H9 (cell line): ENCODE measurements around the gene GADD45A. TPM values are rescaled to one million over a fixed set of nuclear protein-coding genes. Genes with fewer than 3 reads are reported as not detected.

Experiments
- DNase-seq: peaks from one replicate; pipeline ENCODE4 v3.0.0-alpha.2; 2017
- H2AFZ ChIP-seq: one replicate; pipeline ENCODE4 v1.6.1; 2013; ENCODE audit warnings: mild to moderate bottlenecking, low read length, control low read depth, moderate library complexity
- H2AK5ac ChIP-seq: 2 replicates; pipeline ENCODE4 v1.6.1; 2013; ENCODE audit warnings: low read length, control low read depth, mixed read lengths; ENCODE audit not compliant: insufficient read length
- H2BK120ac ChIP-seq: one replicate; pipeline ENCODE4 v1.6.1; 2013; ENCODE audit warnings: low read depth, mild to moderate bottlenecking, low read length, control low read depth, inconsistent platforms; ENCODE audit not compliant: poor library complexity, severe bottlenecking
- H2BK12ac ChIP-seq: 2 replicates; pipeline ENCODE4 v1.6.1; 2013; ENCODE audit warnings: low read length, control low read depth, mixed read lengths, low read depth; ENCODE audit not compliant: insufficient read length
- H2BK15ac ChIP-seq: 2 replicates; pipeline ENCODE4 v1.6.1; 2013; ENCODE audit warnings: low read depth, low read length, control low read depth
- H2BK20ac ChIP-seq: one replicate; pipeline ENCODE4 v1.6.1; 2013; ENCODE audit warnings: low read depth, mild to moderate bottlenecking, low read length, control low read depth, inconsistent platforms; ENCODE audit not compliant: poor library complexity, severe bottlenecking
- H2BK5ac ChIP-seq: 2 replicates; pipeline ENCODE4 v1.6.1; 2013; ENCODE audit warnings: low read length, control low read depth, mixed read lengths; ENCODE audit not compliant: insufficient read length
- H3K14ac ChIP-seq: 2 replicates; pipeline ENCODE4 v1.6.1; 2013; ENCODE audit warnings: low read length, control low read depth; ENCODE audit not compliant: insufficient read depth
- H3K18ac ChIP-seq: 2 replicates; pipeline ENCODE4 v1.6.1; 2013; ENCODE audit warnings: low read depth, mild to moderate bottlenecking, mixed read lengths, low read length, control low read depth; ENCODE audit not compliant: insufficient read length
- H3K23ac ChIP-seq: 2 replicates; pipeline ENCODE4 v1.6.1; 2013; ENCODE audit warnings: low read length, control low read depth, mixed read lengths, low read depth; ENCODE audit not compliant: insufficient read length
- H3K23me2 ChIP-seq: 2 replicates; pipeline ENCODE4 v1.6.1; 2013; ENCODE audit warnings: low read depth, mild to moderate bottlenecking, mixed read lengths, low read length, control low read depth; ENCODE audit not compliant: insufficient read length, poor library complexity, severe bottlenecking
- H3K27ac ChIP-seq: 2 replicates; pipeline ENCODE4 v1.5.1; 2013; ENCODE audit warnings: low read length, control low read depth, mixed read lengths, low read depth; ENCODE audit not compliant: insufficient read length
- H3K27me3 ChIP-seq: 2 replicates; pipeline ENCODE4 v1.6.1; 2013; ENCODE audit warnings: low read length, control low read depth, inconsistent platforms; ENCODE audit not compliant: insufficient read depth
- H3K4ac ChIP-seq: 2 replicates; pipeline ENCODE4 v1.6.1; 2013; ENCODE audit warnings: low read depth, mild to moderate bottlenecking, control low read depth, inconsistent platforms, low read length, moderate library complexity
- H3K4me1 ChIP-seq: 2 replicates; pipeline ENCODE4 v1.6.1; 2013; ENCODE audit warnings: low read length, control low read depth, inconsistent platforms; ENCODE audit not compliant: insufficient read depth
- H3K4me2 ChIP-seq: 2 replicates; pipeline ENCODE4 v1.6.1; 2013; ENCODE audit warnings: low read length, control low read depth, mixed read lengths; ENCODE audit not compliant: insufficient read length, insufficient read depth
- H3K56ac ChIP-seq: 2 replicates; pipeline ENCODE4 v1.6.1; 2013; ENCODE audit warnings: low read depth, mild to moderate bottlenecking, mixed read lengths, low read length, control low read depth; ENCODE audit not compliant: insufficient read length
- H3K79me1 ChIP-seq: 2 replicates; pipeline ENCODE4 v1.6.1; 2013; ENCODE audit warnings: low read depth, mild to moderate bottlenecking, moderate library complexity, low read length, control low read depth, inconsistent platforms; ENCODE audit not compliant: insufficient read depth, poor library complexity, severe bottlenecking
- H3K79me2 ChIP-seq: 2 replicates; pipeline ENCODE4 v1.6.1; 2013; ENCODE audit warnings: low read length, control low read depth, inconsistent platforms; ENCODE audit not compliant: insufficient read depth
- H3K9ac ChIP-seq: 2 replicates; pipeline ENCODE4 v1.6.1; 2013; ENCODE audit warnings: low read length, control low read depth, mixed read lengths; ENCODE audit not compliant: insufficient read length; ENCODE audit errors: extremely low read depth
- H3K9me3 ChIP-seq: one replicate; pipeline ENCODE4 v1.6.1; 2013; ENCODE audit warnings: low read depth, low read length, inconsistent platforms; ENCODE audit not compliant: control insufficient read depth
- H3T11ph ChIP-seq: one replicate; pipeline ENCODE4 v1.6.1; 2013; ENCODE audit warnings: mild to moderate bottlenecking, low read length, control low read depth, inconsistent platforms
- H4K20me1 ChIP-seq: one replicate; pipeline ENCODE4 v1.6.1; 2013; ENCODE audit not compliant: control insufficient read depth, insufficient read length, insufficient read depth
- H4K5ac ChIP-seq: 2 replicates; pipeline ENCODE4 v1.6.1; 2013; ENCODE audit warnings: low read depth, mild to moderate bottlenecking, mixed read lengths, low read length, control low read depth; ENCODE audit not compliant: insufficient read length
- H4K8ac ChIP-seq: replicated peaks from 2 replicates; pipeline ENCODE4 v1.6.1; 2013; ENCODE audit warnings: low read length, control low read depth, mixed read lengths, low read depth; ENCODE audit not compliant: insufficient read length
- H4K91ac ChIP-seq: 2 replicates; pipeline ENCODE4 v1.6.1; 2013; ENCODE audit warnings: low read depth, mild to moderate bottlenecking, moderate library complexity, mixed read lengths, low read length, control low read depth; ENCODE audit not compliant: insufficient read length
- H3K27ac Mint-ChIP-seq, 3 experiments: 2 replicates in 2 of 3; 3 replicates in 1 of 3; pipeline ENCODE4 v1.8.0; 2020 to 2021; ENCODE audit warnings: mixed read lengths in 3 of 3, mild to moderate bottlenecking in 1 of 3, moderate library complexity in 1 of 3
- H3K27me3 Mint-ChIP-seq: 2 replicates; pipeline ENCODE4 v1.8.0; 2021; ENCODE audit warnings: low read depth, mild to moderate bottlenecking, moderate library complexity, mixed read lengths
- H3K36me3 Mint-ChIP-seq, 3 experiments: 2 replicates in 2 of 3; 3 replicates in 1 of 3; pipeline ENCODE4 v1.8.0; 2020 to 2021; ENCODE audit warnings: low read depth in 3 of 3, mixed read lengths in 3 of 3; ENCODE audit not compliant: insufficient read depth in 1 of 3
- H3K4me1 Mint-ChIP-seq, 2 experiments: 2 replicates each; pipeline ENCODE4 v1.8.0; 2020; ENCODE audit warnings: mixed read lengths in 2 of 2
- H3K4me3 Mint-ChIP-seq, 2 experiments: 2 replicates in 1 of 2; 3 replicates in 1 of 2; pipeline ENCODE4 v1.8.0; 2020 to 2021; ENCODE audit warnings: mild to moderate bottlenecking in 2 of 2, mixed read lengths in 2 of 2, moderate library complexity in 1 of 2
- H3K9me3 Mint-ChIP-seq, 2 experiments: 2 replicates in 1 of 2; 3 replicates in 1 of 2; pipeline ENCODE4 v1.8.0; 2020; ENCODE audit warnings: mild to moderate bottlenecking in 2 of 2, mixed read lengths in 2 of 2, moderate library complexity in 1 of 2
- WGBS: extraction: QIAGEN DNeasy Blood & Tissue Kit; methylation state at CpG from one replicate; pipeline ENCODE4 v1.1.7; 2013; ENCODE audit warnings: missing lambda C conversion rate, low lambda C conversion rate, mixed read lengths; ENCODE audit not compliant: insufficient read length; ENCODE audit errors: extremely low coverage; 5-methylcytosine and 5-hydroxymethylcytosine counted together
- total RNA-seq: library from RNA; stranded (reverse); gene quantifications from 2 replicates; pipeline ENCODE4 v1.2.1, GENCODE V29; 2021
- TF ChIP-seq, protein P1 (sequence below): fragments of 200-600 bp; sonication (generic); conservative IDR thresholded peaks from 3 replicates; pipeline ENCODE4 v1.8.0; 2021; ENCODE audit warnings: antibody characterized with exemption, mild to moderate bottlenecking

Gene GADD45A
- total RNA-seq, 1 experiment from 2014 or later: 22.8 TPM

DNA sequence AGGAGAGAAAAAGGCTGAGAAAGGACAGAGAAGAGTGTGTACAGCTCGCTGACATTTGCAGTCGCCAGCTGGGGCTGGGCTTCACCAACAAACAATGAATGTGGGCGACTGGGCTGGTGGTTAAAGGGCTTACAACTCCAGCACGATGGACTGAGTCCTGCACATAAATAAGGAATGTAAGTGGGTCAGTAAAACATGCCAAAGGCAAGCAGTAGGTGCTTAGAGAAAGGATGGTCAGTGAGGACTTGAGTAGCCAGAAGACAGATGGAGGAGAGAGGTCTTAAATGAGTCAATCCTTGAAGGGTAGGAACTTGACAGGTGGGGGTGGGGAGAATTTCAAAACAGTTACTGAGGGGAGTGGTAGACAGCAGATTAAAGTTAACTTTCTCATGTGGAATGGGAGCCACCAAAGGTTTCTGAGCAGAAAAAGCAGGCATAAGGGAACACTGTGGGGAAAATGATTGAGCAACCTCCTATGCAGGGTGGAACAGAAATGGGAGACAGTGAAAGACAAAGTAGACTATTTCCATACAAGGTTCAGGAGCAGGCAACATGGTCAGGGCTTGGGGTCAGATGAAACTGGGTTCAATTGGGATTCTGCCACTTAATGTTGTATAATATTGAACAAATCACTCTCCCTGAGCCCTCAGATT, 37.4 kb downstream of the GADD45A start:
- no peaks in the 10 kb centered on the region for H3K27me3 Mint-ChIP-seq
- Histone ChIP-seq H2BK120ac (no peak overlapping the region), H3T11ph (no peak overlapping the region), H3K27ac (no peak overlapping the region), H3K9me3 (no peaks in the 10 kb centered on the region), H3K23me2 (no peaks in the 10 kb centered on the region), H3K14ac (no peak overlapping the region), H3K18ac (no peak overlapping the region), H3K9ac (no peak overlapping the region), H3K79me2 (no peaks in the 10 kb centered on the region), H4K20me1 (no peaks in the 10 kb centered on the region), H3K4ac (no peak overlapping the region), H2AFZ (no peak overlapping the region), H3K56ac (no peak overlapping the region), H2BK12ac (no peak overlapping the region), H2AK5ac (no peak overlapping the region), H2BK15ac (no peak overlapping the region), H3K4me1 (peaks cover 5% of the 10 kb centered on the region), H3K27me3 (no peaks in the 10 kb centered on the region), H2BK5ac (no peak overlapping the region), H3K23ac (no peak overlapping the region), H3K79me1 (no peaks in the 10 kb centered on the region), H4K5ac (no peak overlapping the region), H4K8ac (no peak overlapping the region), H2BK20ac (no peak overlapping the region), H4K91ac (no peak overlapping the region), H3K4me2 (no peak overlapping the region)
- H3K9me3 Mint-ChIP-seq: no peaks in the 10 kb centered on the region
- no peak overlapping the region for H3K27ac Mint-ChIP-seq
- H3K36me3 Mint-ChIP-seq: no peaks in the 10 kb centered on the region
- WGBS: no CpG with 5 or more reads among the region's 4 CpGs
- peaks cover 8 to 13% of the 10 kb centered on the region in 2 experiments for H3K4me1 Mint-ChIP-seq
- TF ChIP-seq, protein P1, sequence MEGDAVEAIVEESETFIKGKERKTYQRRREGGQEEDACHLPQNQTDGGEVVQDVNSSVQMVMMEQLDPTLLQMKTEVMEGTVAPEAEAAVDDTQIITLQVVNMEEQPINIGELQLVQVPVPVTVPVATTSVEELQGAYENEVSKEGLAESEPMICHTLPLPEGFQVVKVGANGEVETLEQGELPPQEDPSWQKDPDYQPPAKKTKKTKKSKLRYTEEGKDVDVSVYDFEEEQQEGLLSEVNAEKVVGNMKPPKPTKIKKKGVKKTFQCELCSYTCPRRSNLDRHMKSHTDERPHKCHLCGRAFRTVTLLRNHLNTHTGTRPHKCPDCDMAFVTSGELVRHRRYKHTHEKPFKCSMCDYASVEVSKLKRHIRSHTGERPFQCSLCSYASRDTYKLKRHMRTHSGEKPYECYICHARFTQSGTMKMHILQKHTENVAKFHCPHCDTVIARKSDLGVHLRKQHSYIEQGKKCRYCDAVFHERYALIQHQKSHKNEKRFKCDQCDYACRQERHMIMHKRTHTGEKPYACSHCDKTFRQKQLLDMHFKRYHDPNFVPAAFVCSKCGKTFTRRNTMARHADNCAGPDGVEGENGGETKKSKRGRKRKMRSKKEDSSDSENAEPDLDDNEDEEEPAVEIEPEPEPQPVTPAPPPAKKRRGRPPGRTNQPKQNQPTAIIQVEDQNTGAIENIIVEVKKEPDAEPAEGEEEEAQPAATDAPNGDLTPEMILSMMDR: no peak
- H3K4me3 Mint-ChIP-seq: no peak overlapping the region
- DNase-seq: no peak
